Parathyroid adenoma (tissue), 2 donors: ENCODE measurements around the gene IL6R.

Source experiments
- H2AFZ ChIP-seq: fragments of 300-600 bp; sonication (generic); one replicate; pipeline ENCODE4 v1.7.0; 2017; ENCODE audit warnings: antibody characterized with exemption, mild to moderate bottlenecking
- H3K27ac ChIP-seq: fragments of 300-600 bp; sonication (generic); one replicate; pipeline ENCODE4 v1.7.0; 2017
- H3K27me3 ChIP-seq: fragments of 300-600 bp; sonication (generic); one replicate; pipeline ENCODE4 v1.7.0; 2017; ENCODE audit warnings: low read length; ENCODE audit not compliant: control insufficient read depth, insufficient read depth
- H3K36me3 ChIP-seq: fragments of 300-600 bp; sonication (generic); one replicate; pipeline ENCODE4 v1.7.0; 2017; ENCODE audit warnings: low read length; ENCODE audit not compliant: control insufficient read depth, insufficient read depth
- H3K4me1 ChIP-seq: fragments of 300-600 bp; sonication (generic); one replicate; pipeline ENCODE4 v1.7.0; 2017; ENCODE audit warnings: control low read depth
- H3K4me2 ChIP-seq: fragments of 300-600 bp; sonication (generic); one replicate; pipeline ENCODE4 v1.7.0; 2017; ENCODE audit warnings: low read length
- H3K4me3 ChIP-seq: fragments of 300-600 bp; sonication (generic); one replicate; pipeline ENCODE4 v1.7.0; 2017; ENCODE audit warnings: low read depth, low read length
- H3K79me2 ChIP-seq: fragments of 300-600 bp; sonication (generic); one replicate; pipeline ENCODE4 v1.7.0; 2017; ENCODE audit warnings: control low read depth
- H3K9ac ChIP-seq: fragments of 300-600 bp; sonication (generic); one replicate; pipeline ENCODE4 v1.7.0; 2017; ENCODE audit warnings: mild to moderate bottlenecking
- H3K9me3 ChIP-seq: fragments of 300-600 bp; sonication (generic); one replicate; pipeline ENCODE4 v1.7.0; 2017; ENCODE audit warnings: low read length; ENCODE audit not compliant: control insufficient read depth
- TF ChIP-seq, protein P1 (sequence below): fragments of 300-600 bp; sonication (generic); IDR thresholded peaks from one replicate; pipeline ENCODE4 v1.7.0; 2017; ENCODE audit warnings: antibody characterized with exemption, mild to moderate bottlenecking
- donor health status: primary hyperparathyroidism.

IL6R gene

DNA sequence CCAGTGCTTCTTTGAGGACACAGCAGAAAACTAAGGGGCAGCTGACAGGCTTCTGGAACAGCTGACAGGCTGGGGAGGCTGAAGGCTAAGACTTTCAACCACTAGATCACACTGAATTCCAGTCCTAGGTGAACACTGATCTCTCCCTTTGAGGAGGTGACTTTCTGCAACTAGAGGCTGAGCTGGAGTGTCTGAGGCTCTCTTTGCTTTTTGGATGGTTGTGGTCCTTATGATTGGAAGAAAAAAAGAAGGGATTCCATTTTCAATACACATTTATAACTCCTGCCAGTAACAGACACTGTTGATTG is 1.4 kb downstream of the IL6R start:
- Histone ChIP-seq H2AFZ (peak overlapping the region; percentile 45), H3K9me3 (no peaks in the 10 kb centered on the region), H3K4me2 (peak overlapping the region; percentile 81), H3K36me3 (no peaks in the 10 kb centered on the region), H3K4me3 (peak overlapping the region; percentile 42), H3K9ac (no peak overlapping the region), H3K27me3 (no peaks in the 10 kb centered on the region), H3K27ac (no peak overlapping the region), H3K79me2 (no peaks in the 10 kb centered on the region), H3K4me1 (no peaks in the 10 kb centered on the region)
- TF ChIP-seq, protein P1, sequence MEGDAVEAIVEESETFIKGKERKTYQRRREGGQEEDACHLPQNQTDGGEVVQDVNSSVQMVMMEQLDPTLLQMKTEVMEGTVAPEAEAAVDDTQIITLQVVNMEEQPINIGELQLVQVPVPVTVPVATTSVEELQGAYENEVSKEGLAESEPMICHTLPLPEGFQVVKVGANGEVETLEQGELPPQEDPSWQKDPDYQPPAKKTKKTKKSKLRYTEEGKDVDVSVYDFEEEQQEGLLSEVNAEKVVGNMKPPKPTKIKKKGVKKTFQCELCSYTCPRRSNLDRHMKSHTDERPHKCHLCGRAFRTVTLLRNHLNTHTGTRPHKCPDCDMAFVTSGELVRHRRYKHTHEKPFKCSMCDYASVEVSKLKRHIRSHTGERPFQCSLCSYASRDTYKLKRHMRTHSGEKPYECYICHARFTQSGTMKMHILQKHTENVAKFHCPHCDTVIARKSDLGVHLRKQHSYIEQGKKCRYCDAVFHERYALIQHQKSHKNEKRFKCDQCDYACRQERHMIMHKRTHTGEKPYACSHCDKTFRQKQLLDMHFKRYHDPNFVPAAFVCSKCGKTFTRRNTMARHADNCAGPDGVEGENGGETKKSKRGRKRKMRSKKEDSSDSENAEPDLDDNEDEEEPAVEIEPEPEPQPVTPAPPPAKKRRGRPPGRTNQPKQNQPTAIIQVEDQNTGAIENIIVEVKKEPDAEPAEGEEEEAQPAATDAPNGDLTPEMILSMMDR: no peak

DNA sequence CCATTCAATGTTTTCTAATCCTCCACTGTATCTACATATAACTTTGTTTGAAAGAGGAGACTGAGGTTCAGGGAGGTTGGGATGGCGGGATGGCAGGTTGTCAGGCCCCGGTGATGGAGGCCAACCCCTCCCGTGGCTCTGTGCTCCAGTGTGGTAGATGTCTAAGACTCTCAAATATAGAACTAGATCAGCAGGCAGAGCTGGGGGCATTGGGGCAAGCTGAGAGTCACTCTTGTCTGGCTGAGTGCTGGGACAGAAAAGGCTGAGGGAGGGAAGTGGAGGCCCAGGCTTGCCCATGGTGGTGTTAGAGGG is 1.7 kb downstream of the IL6R start:
- Histone ChIP-seq H3K4me2 (no peak overlapping the region), H3K27me3 (no peaks in the 10 kb centered on the region), H3K9me3 (no peaks in the 10 kb centered on the region), H3K27ac (no peak overlapping the region), H2AFZ (no peak overlapping the region), H3K4me3 (peak overlapping the region; percentile 42), H3K79me2 (no peaks in the 10 kb centered on the region), H3K36me3 (no peaks in the 10 kb centered on the region), H3K9ac (no peak overlapping the region), H3K4me1 (no peaks in the 10 kb centered on the region)
- TF ChIP-seq, protein P1: no peak

DNA sequence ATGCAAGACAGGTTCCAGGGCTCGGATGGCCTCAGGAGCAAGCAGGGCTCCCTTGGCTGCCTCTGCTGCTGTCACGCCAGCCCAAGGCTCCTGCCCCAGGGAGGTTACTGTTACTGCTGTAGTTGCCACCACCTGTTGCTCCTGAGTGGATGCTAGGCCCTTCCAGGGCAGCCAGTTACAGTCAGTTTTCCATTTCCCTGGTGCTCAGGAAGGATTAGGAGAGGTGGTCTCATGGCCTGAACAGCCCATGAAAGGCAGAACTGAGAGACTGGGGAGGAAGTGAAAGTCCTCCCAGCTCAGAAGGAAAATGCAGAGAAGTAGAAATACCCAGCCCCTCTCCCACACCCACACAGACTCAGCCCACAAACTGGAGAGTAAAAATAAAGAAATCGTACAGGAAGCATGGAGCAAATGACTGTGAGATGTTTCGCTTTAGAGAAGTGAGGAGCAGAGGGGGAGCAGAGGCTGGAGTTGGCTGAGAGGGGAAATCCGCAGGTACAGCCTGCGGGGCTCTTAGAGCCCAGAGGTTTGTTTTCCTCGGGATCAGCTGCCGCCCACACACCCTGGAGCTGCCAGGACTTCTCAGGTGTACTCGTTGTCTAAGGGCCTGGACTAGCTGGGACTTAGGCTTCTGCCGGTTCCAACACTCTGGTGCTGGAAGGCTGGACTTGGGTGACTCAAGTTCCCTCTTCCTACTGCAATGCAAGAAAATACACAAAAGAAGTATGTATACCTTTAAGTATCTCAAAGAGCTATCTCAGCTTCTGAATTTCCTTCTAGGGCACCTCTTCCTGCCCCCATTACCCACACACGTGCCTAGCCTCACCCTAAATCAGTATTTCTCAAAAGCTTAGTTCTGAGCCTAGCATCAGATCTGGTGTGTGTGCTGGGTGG is 2.3 kb downstream of the IL6R start:
- H3K27me3 ChIP-seq: no peaks in the 10 kb centered on the region
- no peak overlapping the region for H3K4me3 ChIP-seq

DNA sequence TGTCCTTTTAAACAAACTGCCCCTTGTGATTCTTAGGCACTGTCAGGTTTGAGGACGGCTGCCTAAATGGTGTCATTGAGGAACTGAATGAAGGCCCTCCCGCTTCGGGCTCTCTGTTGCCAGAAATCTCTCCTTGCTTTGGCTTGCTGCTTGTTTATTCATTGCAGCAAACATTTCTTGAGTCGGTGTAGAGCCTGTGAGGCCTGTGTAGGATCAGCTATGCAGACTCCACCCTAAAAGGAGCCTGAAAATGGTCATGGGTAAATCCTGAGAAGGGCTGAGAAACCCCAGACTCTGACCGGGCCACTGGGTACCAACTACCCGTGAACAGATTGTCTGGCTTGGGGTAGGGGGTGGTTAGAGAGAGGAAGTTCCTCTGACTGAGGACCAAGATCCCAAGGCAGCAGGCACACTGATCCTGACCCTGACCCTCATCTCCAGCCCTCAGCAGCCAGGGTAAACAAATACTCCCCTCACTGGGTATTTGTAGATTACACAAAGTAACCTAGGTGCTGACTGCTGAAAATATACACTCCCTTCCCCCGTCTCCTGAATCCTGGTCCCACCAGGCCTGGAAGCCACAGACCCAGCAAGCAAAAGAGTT is 3.1 kb downstream of the IL6R start:
- Histone ChIP-seq H3K27me3 (no peaks in the 10 kb centered on the region), H3K4me1 (no peaks in the 10 kb centered on the region), H3K36me3 (no peaks in the 10 kb centered on the region)

More for the DNA sequence above, 2.3 kb downstream of the IL6R start:
- Histone ChIP-seq H3K4me1 (no peaks in the 10 kb centered on the region), H3K9ac (no peak overlapping the region), H3K79me2 (no peaks in the 10 kb centered on the region), H2AFZ (no peak overlapping the region), H3K9me3 (no peaks in the 10 kb centered on the region), H3K4me2 (no peak overlapping the region), H3K27ac (no peak overlapping the region), H3K36me3 (no peaks in the 10 kb centered on the region)
- TF ChIP-seq, protein P1: no peak

More for the DNA sequence above, 3.1 kb downstream of the IL6R start:
- H3K27ac ChIP-seq: no peak overlapping the region
- H3K9ac ChIP-seq: no peak overlapping the region
- H3K4me2 ChIP-seq: no peak overlapping the region
- no peak overlapping the region for H3K4me3 ChIP-seq
- H3K79me2 ChIP-seq: no peaks in the 10 kb centered on the region
- TF ChIP-seq, protein P1: no peak
- no peaks in the 10 kb centered on the region for H3K9me3 ChIP-seq
- no peak overlapping the region for H2AFZ ChIP-seq
